ENCODE results near the gene KRTAP10-10. TPM values are rescaled to one million over a fixed set of nuclear protein-coding genes. Genes with fewer than 3 reads are reported as not detected.

Gene KRTAP10-10
- total and polyA plus RNA-seq, 7 donors: not detected

GRCh38 chr21:44653123-44653522 is 16.0 kb downstream of the KRTAP10-10 start:
- Histone ChIP-seq H3K9me3 (peaks cover 0 to 4% (median 3%) of the 10 kb centered on the region in 4 donors), H3K4me3 (no peak overlapping the region), H3K27me3 (peaks cover 0 to 16% (median 4%) of the 10 kb centered on the region in 3 donors), H3K27ac (no peak overlapping the region), H3K4me1 (no peaks in the 10 kb centered on the region), H3K36me3 (no peaks in the 10 kb centered on the region)
- no peak for TF ChIP-seq POLR2A (IDR thresholded peaks at IDR 0.05)
- TF ChIP-seq POLR2AphosphoS5 (IDR thresholded peaks at IDR 0.05): no peak
- TF ChIP-seq CTCF (IDR thresholded peaks at IDR 0.05): no peak
- TF ChIP-seq EP300 (IDR thresholded peaks at IDR 0.05): no peak
- intact Hi-C loops (cut with DNase I): no loop called here
- no peak for DNase-seq
- WGBS, 2 donors: 57 to 71% methylated on average over 14 of the region's 14 CpGs

- no peak for TF ChIP-seq EP300 (IDR thresholded peaks at IDR 0.05)
- Histone ChIP-seq H3K36me3 (no peaks in the 10 kb centered on the region), H3K9me3 (peaks cover 0 to 4% (median 3%) of the 10 kb centered on the region in 4 donors), H3K27me3 (peaks cover 0 to 18% (median 5%) of the 10 kb centered on the region in 3 donors), H3K4me1 (no peaks in the 10 kb centered on the region), H3K4me3 (no peak overlapping the region), H3K27ac (no peak overlapping the region)
- WGBS, 2 donors: 70 to 77% methylated on average over 17 of the region's 17 CpGs
- DNase-seq: no peak
- intact Hi-C loops (cut with DNase I): no loop called here
Observed at GRCh38 chr21:44653656-44654575, 16.8 kb downstream of the KRTAP10-10 start.

- Histone ChIP-seq H3K4me3 (no peak within 1 kb of the TSS), H3K27me3 (peaks cover 0 to 22% (median 5%) of the 10 kb centered on the region in 3 donors), H3K27ac (no peak within 1 kb of the TSS), H3K4me1 (no peaks in the 10 kb centered on the region), H3K9me3 (peaks cover 0 to 4% (median 3%) of the 10 kb centered on the region in 4 donors), H3K36me3 (no peaks in the 10 kb centered on the region)
- DNase-seq: no peak
- TF ChIP-seq CTCF (IDR thresholded peaks at IDR 0.05): no peak
- no peak for TF ChIP-seq POLR2AphosphoS5 (IDR thresholded peaks at IDR 0.05)
- TF ChIP-seq POLR2A (IDR thresholded peaks at IDR 0.05): no peak
- TF ChIP-seq EP300 (IDR thresholded peaks at IDR 0.05): no peak
- intact Hi-C loops (cut with DNase I): no loop called here
- 64 to 72% methylated on average over 9 of the region's 9 CpGs for WGBS, 2 donors
Observed at GRCh38 chr21:44654576-44655175, 17.5 kb downstream of the KRTAP10-10 start, which contains the start of gene KRTAP12-4. Gene KRTAP12-4, minus strand, starts transcription at chr21:44654659. Its CDS starts 45 bp downstream, at chr21:44654614.

GRCh38 chr21:44656868-44657267 is 19.7 kb downstream of the KRTAP10-10 start:
- no peak for DNase-seq
- Histone ChIP-seq H3K9me3 (peaks cover 0 to 4% (median 3%) of the 10 kb centered on the region in 4 donors), H3K36me3 (no peaks in the 10 kb centered on the region), H3K4me1 (no peaks in the 10 kb centered on the region), H3K4me3 (no peak overlapping the region), H3K27ac (no peak overlapping the region), H3K27me3 (peaks cover 0 to 22% (median 5%) of the 10 kb centered on the region in 3 donors)
- WGBS, 2 donors: 27 to 67% methylated on average over 1 of the region's 1 CpG
- intact Hi-C loops (cut with DNase I): no loop called here
- TF ChIP-seq POLR2AphosphoS5 (IDR thresholded peaks at IDR 0.05): no peak
- TF ChIP-seq EP300 (IDR thresholded peaks at IDR 0.05): no peak
- no peak for TF ChIP-seq POLR2A (IDR thresholded peaks at IDR 0.05)
- no peak for TF ChIP-seq CTCF (IDR thresholded peaks at IDR 0.05)

Measured in sigmoid colon (tissue), 7 donors.